Hair follicle dermal papilla cell (primary cell): ENCODE data around the gene TNFSF9. TPM values are rescaled to one million over a fixed set of nuclear protein-coding genes. Genes with fewer than 3 reads are reported as not detected.

Experiments
- small RNA-seq: library from RNA; depleted of rRNA; stranded (forward); fragments of <200 nt; gene quantifications from one replicate; pipeline ENCODE3, GENCODE V24; 2012
- total RNA-seq: library from RNA; depleted of rRNA; stranded (reverse); fragments of >200 nt; gene quantifications from 2 replicates; pipeline ENCODE4 v1.2.3, GENCODE V29; 2012

TNFSF9 gene
- 5.7 and 7.5 TPM in 2 replicates for total RNA-seq

GRCh38 chr19:6530386-6531162, at the start of gene TNFSF9:
Gene TNFSF9 (plus strand): TSS chr19:6531026. CDS start chr19:6531037, 11 bp downstream.

GRCh38 chr19:6481541-6482342, 49.1 kb upstream of the TNFSF9 start, which contains the start of gene DENND1C:
Gene DENND1C (minus strand): TSS chr19:6481787. CDS start chr19:6481695, 92 bp downstream.

GRCh38 chr19:6501740-6502648, 28.8 kb upstream of the TNFSF9 start, which contains the start of gene TUBB4A:
Gene TUBB4A (minus strand): TSS chr19:6502309. CDS start chr19:6502212, 97 bp downstream.

Small RNA genes lying within 50 kb of the gene (small RNA-seq; reads per million reads assigned to genes)
- not detected for gene AC010503.2
- gene RF00019: not detected

Other genes with a start within 250 kb of the TNFSF9 start
- not detected in 2 replicates for gene ACER1, start 197.4 kb upstream of the TNFSF9 start, total RNA-seq
- 34.1 and 41.7 TPM in 2 replicates for gene CLPP, start 169.5 kb upstream of the TNFSF9 start, total RNA-seq
- 42.0 and 54.8 TPM in 2 replicates for gene ALKBH7, start 158.2 kb upstream of the TNFSF9 start, total RNA-seq
- 0.97 and 2.9 TPM in 2 replicates for gene PSPN, start 155.1 kb upstream of the TNFSF9 start, total RNA-seq
- 45.9 and 46.8 TPM in 2 replicates for gene GTF2F1, start 137.9 kb upstream of the TNFSF9 start, total RNA-seq
- gene KHSRP, start 106.2 kb upstream of the TNFSF9 start, total RNA-seq: 104 and 115 TPM in 2 replicates
- gene SLC25A41, start 97.3 kb upstream of the TNFSF9 start, total RNA-seq: 0.12 and 0.16 TPM in 2 replicates
- gene SLC25A23, start 71.2 kb upstream of the TNFSF9 start, total RNA-seq: 71.8 and 74.3 TPM in 2 replicates
- gene CRB3, start 66.8 kb upstream of the TNFSF9 start, total RNA-seq: not detected in 2 replicates
- gene DENND1C, start 49.2 kb upstream of the TNFSF9 start, total RNA-seq: not detected in 2 replicates
- not detected in 2 replicates for gene TUBB4A, start 28.7 kb upstream of the TNFSF9 start, total RNA-seq
- not detected in 2 replicates for gene CD70, start 60.1 kb downstream of the TNFSF9 start, total RNA-seq
- gene TNFSF14, start 139.1 kb downstream of the TNFSF9 start, total RNA-seq: not detected in 2 replicates
- gene C3, start 189.6 kb downstream of the TNFSF9 start, total RNA-seq: 0.97 and 3.1 TPM in 2 replicates
- gene GPR108, start 206.6 kb downstream of the TNFSF9 start, total RNA-seq: 40.7 and 49.4 TPM in 2 replicates
- gene TRIP10, start 208.7 kb downstream of the TNFSF9 start, total RNA-seq: 41.7 and 44.4 TPM in 2 replicates
- not detected in 2 replicates for gene SH2D3A, start 236.4 kb downstream of the TNFSF9 start, total RNA-seq
- not detected in 2 replicates for gene VAV1, start 241.7 kb downstream of the TNFSF9 start, total RNA-seq